ENCODE data around the gene CD82.

The CD82 gene

GRCh38 chr11:44622190-44622650 is 56.8 kb downstream of the CD82 start:
- H3K9me3 ChIP-seq (replicated peaks in 1 of 2; ENCODE audit: control insufficient read depth in 2 of 2, insufficient read depth in 1 of 2, low read depth in 1 of 2, low read length in 2 of 2): peaks cover 0 to 3% of the 10 kb centered on the region in 2 donors
- peaks cover 0 to 6% (median 2%) of the 10 kb centered on the region in 3 experiments for H3K27me3 ChIP-seq (ENCODE audit: control insufficient read depth in 3 of 3, insufficient read depth in 3 of 3, low read depth in 1 of 3, low read length in 3 of 3)
- DNase-seq (ENCODE audit: low spot score): no peak
- peaks cover 0 to 3% of the 10 kb centered on the region in 2 donors for H3K36me3 ChIP-seq (replicated peaks in 1 of 2; ENCODE audit: control insufficient read depth in 2 of 2, insufficient read depth in 2 of 2, low read length in 2 of 2)
- H3K79me1 ChIP-seq (ENCODE audit: low read depth, low read length): no peaks in the 10 kb centered on the region
- H4K91ac ChIP-seq (ENCODE audit: low read depth, low read length, poor library complexity): no peak overlapping the region
- H2AFZ ChIP-seq (ENCODE audit: low read length): no peak overlapping the region
- peak overlapping the region; percentile 47 for H2BK15ac ChIP-seq (ENCODE audit: low read length)
- no peak overlapping the region for H3K23ac ChIP-seq (ENCODE audit: low read depth, low read length, poor library complexity)
- no peak overlapping the region for H2BK120ac ChIP-seq (ENCODE audit: low read depth, low read length)
- H3K18ac ChIP-seq (ENCODE audit: low read length): peak overlapping the region; percentile 56
- H3K27ac ChIP-seq (replicated peaks; ENCODE audit: low read length): no peak overlapping the region
- no peak overlapping the region for H2BK12ac ChIP-seq (ENCODE audit: low read length)
- no peak overlapping the region for H3K4me3 ChIP-seq (ENCODE audit: low read length in 2 of 2)
- H4K8ac ChIP-seq (ENCODE audit: low read depth, low read length): no peak overlapping the region
- no peak overlapping the region for H3K14ac ChIP-seq (ENCODE audit: low read length)
- H3K4ac ChIP-seq (ENCODE audit: low read length): no peak overlapping the region
- WGBS, 2 donors (ENCODE audit: extremely low coverage in 2 of 2, insufficient read length in 2 of 2, insufficient replicate concordance in 1 of 2): no CpG with 5 or more reads among the region's 4 CpGs
- peak overlapping the region; percentile 45 for H2AK5ac ChIP-seq (ENCODE audit: low read depth, low read length)
- H3K4me1 ChIP-seq (ENCODE audit: control insufficient read depth in 2 of 2, insufficient read depth in 1 of 2, low read depth in 1 of 2, low read length in 2 of 2): peaks cover 0 to 7% of the 10 kb centered on the region in 2 donors
- H3K9ac ChIP-seq (ENCODE audit: low read depth, low read length, poor library complexity): no peak overlapping the region
- H3K4me2 ChIP-seq (ENCODE audit: insufficient read depth, low read length, poor library complexity, severe bottlenecking): no peak overlapping the region
- no peak overlapping the region for H2BK5ac ChIP-seq (ENCODE audit: low read length)

- H3K18ac ChIP-seq (ENCODE audit: low read length): peak overlapping the region; percentile 49
- H2AK5ac ChIP-seq (ENCODE audit: low read depth, low read length): peak overlapping the region; percentile 45
These were observed 57.3 kb downstream of the CD82 start for GRCh38 chr11:44622721-44623258.

GRCh38 chr11:44623341-44623730 is 57.9 kb downstream of the CD82 start:
- Histone ChIP-seq H3K9me3 (replicated peaks in 1 of 2; ENCODE audit: control insufficient read depth in 2 of 2, insufficient read depth in 1 of 2, low read depth in 1 of 2, low read length in 2 of 2) (peaks cover 0 to 3% of the 10 kb centered on the region in 2 donors), H3K9ac (ENCODE audit: low read depth, low read length, poor library complexity) (peak overlapping the region; percentile 27), H3K4me1 (ENCODE audit: control insufficient read depth in 2 of 2, insufficient read depth in 1 of 2, low read depth in 1 of 2, low read length in 2 of 2) (peaks cover 0 to 7% of the 10 kb centered on the region in 2 donors), H2BK15ac (ENCODE audit: low read length) (no peak overlapping the region), H2AFZ (ENCODE audit: low read length) (no peak overlapping the region), H4K91ac (ENCODE audit: low read depth, low read length, poor library complexity) (no peak overlapping the region), H2BK5ac (ENCODE audit: low read length) (peak overlapping the region; percentile 47), H3K27me3 (ENCODE audit: control insufficient read depth in 3 of 3, insufficient read depth in 3 of 3, low read depth in 1 of 3, low read length in 3 of 3) (peaks cover 0 to 6% (median 2%) of the 10 kb centered on the region in 3 experiments), H4K8ac (ENCODE audit: low read depth, low read length) (no peak overlapping the region), H3K4me3 (ENCODE audit: low read length in 2 of 2) (no peak overlapping the region), H3K79me1 (ENCODE audit: low read depth, low read length) (no peaks in the 10 kb centered on the region), H3K18ac (ENCODE audit: low read length) (no peak overlapping the region), H2BK12ac (ENCODE audit: low read length) (no peak overlapping the region), H3K4ac (ENCODE audit: low read length) (no peak overlapping the region), H3K14ac (ENCODE audit: low read length) (no peak overlapping the region), H3K36me3 (replicated peaks in 1 of 2; ENCODE audit: control insufficient read depth in 2 of 2, insufficient read depth in 2 of 2, low read length in 2 of 2) (no peaks in the 10 kb centered on the region), H2BK120ac (ENCODE audit: low read depth, low read length) (no peak overlapping the region), H3K4me2 (ENCODE audit: insufficient read depth, low read length, poor library complexity, severe bottlenecking) (no peak overlapping the region), H3K27ac (replicated peaks; ENCODE audit: low read length) (no peak overlapping the region), H3K23ac (ENCODE audit: low read depth, low read length, poor library complexity) (no peak overlapping the region), H2AK5ac (ENCODE audit: low read depth, low read length) (no peak overlapping the region)
- DNase-seq (ENCODE audit: low spot score): no peak
- no CpG with 5 or more reads among the region's 10 CpGs for WGBS, 2 donors (ENCODE audit: extremely low coverage in 2 of 2, insufficient read length in 2 of 2, insufficient replicate concordance in 1 of 2)

More at GRCh38 chr11:44622721-44623258, 57.3 kb downstream of the CD82 start:
- no peak overlapping the region for H2BK12ac ChIP-seq (ENCODE audit: low read length)
- no peak overlapping the region for H3K4ac ChIP-seq (ENCODE audit: low read length)
- no peaks in the 10 kb centered on the region for H3K79me1 ChIP-seq (ENCODE audit: low read depth, low read length)
- H2BK15ac ChIP-seq (ENCODE audit: low read length): no peak overlapping the region
- peak overlapping the region; percentile 10 for H3K9ac ChIP-seq (ENCODE audit: low read depth, low read length, poor library complexity)
- H3K27me3 ChIP-seq (ENCODE audit: control insufficient read depth in 3 of 3, insufficient read depth in 3 of 3, low read depth in 1 of 3, low read length in 3 of 3): peaks cover 0 to 6% (median 2%) of the 10 kb centered on the region in 3 experiments
- H3K14ac ChIP-seq (ENCODE audit: low read length): no peak overlapping the region
- H2AFZ ChIP-seq (ENCODE audit: low read length): no peak overlapping the region
- peaks cover 0 to 3% of the 10 kb centered on the region in 2 donors for H3K9me3 ChIP-seq (replicated peaks in 1 of 2; ENCODE audit: control insufficient read depth in 2 of 2, insufficient read depth in 1 of 2, low read depth in 1 of 2, low read length in 2 of 2)
- H3K4me2 ChIP-seq (ENCODE audit: insufficient read depth, low read length, poor library complexity, severe bottlenecking): no peak overlapping the region
- H2BK5ac ChIP-seq (ENCODE audit: low read length): no peak overlapping the region
- no peak overlapping the region for H4K91ac ChIP-seq (ENCODE audit: low read depth, low read length, poor library complexity)
- no peak overlapping the region for H3K27ac ChIP-seq (replicated peaks; ENCODE audit: low read length)
- H3K4me3 ChIP-seq (ENCODE audit: low read length in 2 of 2): no peak overlapping the region
- WGBS, 2 donors (ENCODE audit: extremely low coverage in 2 of 2, insufficient read length in 2 of 2, insufficient replicate concordance in 1 of 2): no CpG with 5 or more reads among the region's 11 CpGs
- H3K23ac ChIP-seq (ENCODE audit: low read depth, low read length, poor library complexity): peak overlapping the region; percentile 56
- no peak overlapping the region for H4K8ac ChIP-seq (ENCODE audit: low read depth, low read length)
- H3K4me1 ChIP-seq (ENCODE audit: control insufficient read depth in 2 of 2, insufficient read depth in 1 of 2, low read depth in 1 of 2, low read length in 2 of 2): peaks cover 0 to 7% of the 10 kb centered on the region in 2 donors
- H3K36me3 ChIP-seq (replicated peaks in 1 of 2; ENCODE audit: control insufficient read depth in 2 of 2, insufficient read depth in 2 of 2, low read length in 2 of 2): no peaks in the 10 kb centered on the region
- H2BK120ac ChIP-seq (ENCODE audit: low read depth, low read length): no peak overlapping the region
- no peak for DNase-seq (ENCODE audit: low spot score)

DNA sequence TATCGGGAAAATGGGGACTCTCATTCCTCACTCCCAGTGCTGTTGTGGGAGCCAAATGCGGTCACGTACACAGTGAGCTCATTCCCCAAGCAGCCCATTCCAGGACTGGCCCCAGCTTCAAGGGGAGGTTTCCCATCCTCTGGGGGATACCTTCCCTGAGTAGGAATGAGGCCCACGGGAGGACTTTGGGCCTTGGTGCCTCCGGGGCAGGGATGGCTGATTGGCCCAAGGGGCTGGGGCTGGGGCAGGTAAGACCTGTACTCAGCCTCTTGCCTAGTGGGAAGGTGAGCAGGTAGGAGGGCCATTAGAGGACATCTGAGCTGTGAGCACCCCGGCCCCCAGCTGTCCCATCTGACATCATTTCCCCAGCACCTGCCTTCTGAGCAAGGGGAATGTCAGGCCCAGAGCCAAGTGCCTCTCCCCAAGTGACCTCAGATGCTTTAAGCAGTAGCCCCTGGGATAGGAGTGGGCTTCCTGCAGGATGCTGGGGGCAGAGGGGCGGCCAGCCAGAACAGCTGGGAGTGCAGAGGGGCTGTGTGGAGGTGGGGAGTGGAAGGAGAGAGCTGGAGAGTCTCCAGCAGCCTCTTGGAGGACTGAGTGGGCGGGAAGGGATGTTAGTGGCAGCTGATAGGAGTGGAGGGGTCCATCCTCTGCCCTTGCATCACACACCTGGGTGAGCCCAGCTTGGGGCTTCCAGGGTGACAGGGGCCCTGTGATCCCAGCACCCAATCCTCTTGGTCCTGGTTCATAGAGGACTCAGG is 58.4 kb downstream of the CD82 start:
- no peak overlapping the region for H3K4ac ChIP-seq (ENCODE audit: low read length)
- no peak overlapping the region for H3K4me3 ChIP-seq (ENCODE audit: low read length in 2 of 2)
- DNase-seq (ENCODE audit: low spot score): no peak
- no peak overlapping the region for H2AFZ ChIP-seq (ENCODE audit: low read length)
- no peak overlapping the region for H3K4me2 ChIP-seq (ENCODE audit: insufficient read depth, low read length, poor library complexity, severe bottlenecking)
- no peak overlapping the region for H2BK12ac ChIP-seq (ENCODE audit: low read length)
- H3K23ac ChIP-seq (ENCODE audit: low read depth, low read length, poor library complexity): peak overlapping the region; percentile 20
- no CpG with 5 or more reads among the region's 8 CpGs for WGBS, 2 donors (ENCODE audit: extremely low coverage in 2 of 2, insufficient read length in 2 of 2, insufficient replicate concordance in 1 of 2)
- peaks cover 0 to 10% (median 2%) of the 10 kb centered on the region in 3 experiments for H3K27me3 ChIP-seq (ENCODE audit: control insufficient read depth in 3 of 3, insufficient read depth in 3 of 3, low read depth in 1 of 3, low read length in 3 of 3)
- peak overlapping the region; percentile 47 for H2BK5ac ChIP-seq (ENCODE audit: low read length)
- H2AK5ac ChIP-seq (ENCODE audit: low read depth, low read length): peak overlapping the region; percentile 77
- no peak overlapping the region for H4K91ac ChIP-seq (ENCODE audit: low read depth, low read length, poor library complexity)
- peak overlapping the region; percentile 7 for H4K8ac ChIP-seq (ENCODE audit: low read depth, low read length)
- H3K36me3 ChIP-seq (replicated peaks in 1 of 2; ENCODE audit: control insufficient read depth in 2 of 2, insufficient read depth in 2 of 2, low read length in 2 of 2): no peaks in the 10 kb centered on the region
- H3K79me1 ChIP-seq (ENCODE audit: low read depth, low read length): no peaks in the 10 kb centered on the region
- no peak overlapping the region for H2BK120ac ChIP-seq (ENCODE audit: low read depth, low read length)
- H3K27ac ChIP-seq (replicated peaks; ENCODE audit: low read length): no peak overlapping the region
- H3K18ac ChIP-seq (ENCODE audit: low read length): peak overlapping the region; percentile 68
- H3K4me1 ChIP-seq (ENCODE audit: control insufficient read depth in 2 of 2, insufficient read depth in 1 of 2, low read depth in 1 of 2, low read length in 2 of 2): peaks cover 0 to 7% of the 10 kb centered on the region in 2 donors
- no peak overlapping the region for H3K14ac ChIP-seq (ENCODE audit: low read length)
- no peak overlapping the region for H3K9ac ChIP-seq (ENCODE audit: low read depth, low read length, poor library complexity)
- peak overlapping the region; percentile 59 for H2BK15ac ChIP-seq (ENCODE audit: low read length)
- peaks cover 0 to 3% of the 10 kb centered on the region in 2 donors for H3K9me3 ChIP-seq (replicated peaks in 1 of 2; ENCODE audit: control insufficient read depth in 2 of 2, insufficient read depth in 1 of 2, low read depth in 1 of 2, low read length in 2 of 2)
